Choroid plexus epithelial cell (primary cell): ENCODE measurements around the gene GOLT1A.
A peak's percentile ranks its signal among the peaks of the same experiment; 100 is the strongest.

Experiments used
- DNase-seq: peaks from one replicate; pipeline ENCODE4 v3.0.0-alpha.2; 2010; ENCODE audit warnings: low read depth
- H3K4me3 ChIP-seq: 2 replicates; pipeline ENCODE4 v1.5.1; 2011; ENCODE audit warnings: low read depth, mild to moderate bottlenecking, control low read depth, low read length, moderate library complexity
- TF ChIP-seq, protein P1 (sequence below): conservative IDR thresholded peaks from 2 replicates; pipeline ENCODE4 v1.5.1; 2011; ENCODE audit warnings: low read depth, mild to moderate bottlenecking, control low read depth, inconsistent platforms, low read length, moderate library complexity

GOLT1A gene

DNA sequence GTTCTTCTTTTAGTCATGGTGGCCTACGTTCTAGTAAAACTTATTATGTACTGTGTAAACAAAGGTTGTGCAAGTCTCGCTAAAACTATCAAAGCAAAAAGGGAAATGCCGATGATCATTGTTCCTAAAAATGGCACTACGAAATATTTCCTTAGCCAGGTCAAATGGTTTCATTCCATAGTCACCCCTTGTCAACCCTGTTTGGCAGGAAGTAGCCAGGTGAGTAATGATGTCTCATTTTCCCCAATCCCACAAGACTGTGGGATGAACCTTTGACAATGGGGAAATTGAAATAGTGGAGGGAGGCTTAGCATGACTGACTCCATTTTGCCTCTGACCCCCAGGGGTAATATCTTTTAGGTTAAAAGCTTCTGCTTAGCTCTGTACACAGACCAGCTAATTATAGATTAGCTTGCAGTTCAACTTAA lies 42.0 kb downstream of the GOLT1A start:
- TF ChIP-seq, protein P1, sequence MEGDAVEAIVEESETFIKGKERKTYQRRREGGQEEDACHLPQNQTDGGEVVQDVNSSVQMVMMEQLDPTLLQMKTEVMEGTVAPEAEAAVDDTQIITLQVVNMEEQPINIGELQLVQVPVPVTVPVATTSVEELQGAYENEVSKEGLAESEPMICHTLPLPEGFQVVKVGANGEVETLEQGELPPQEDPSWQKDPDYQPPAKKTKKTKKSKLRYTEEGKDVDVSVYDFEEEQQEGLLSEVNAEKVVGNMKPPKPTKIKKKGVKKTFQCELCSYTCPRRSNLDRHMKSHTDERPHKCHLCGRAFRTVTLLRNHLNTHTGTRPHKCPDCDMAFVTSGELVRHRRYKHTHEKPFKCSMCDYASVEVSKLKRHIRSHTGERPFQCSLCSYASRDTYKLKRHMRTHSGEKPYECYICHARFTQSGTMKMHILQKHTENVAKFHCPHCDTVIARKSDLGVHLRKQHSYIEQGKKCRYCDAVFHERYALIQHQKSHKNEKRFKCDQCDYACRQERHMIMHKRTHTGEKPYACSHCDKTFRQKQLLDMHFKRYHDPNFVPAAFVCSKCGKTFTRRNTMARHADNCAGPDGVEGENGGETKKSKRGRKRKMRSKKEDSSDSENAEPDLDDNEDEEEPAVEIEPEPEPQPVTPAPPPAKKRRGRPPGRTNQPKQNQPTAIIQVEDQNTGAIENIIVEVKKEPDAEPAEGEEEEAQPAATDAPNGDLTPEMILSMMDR, result no peak
- peak; percentile 34 for DNase-seq
- H3K4me3 ChIP-seq, result no peak overlapping the region

DNA sequence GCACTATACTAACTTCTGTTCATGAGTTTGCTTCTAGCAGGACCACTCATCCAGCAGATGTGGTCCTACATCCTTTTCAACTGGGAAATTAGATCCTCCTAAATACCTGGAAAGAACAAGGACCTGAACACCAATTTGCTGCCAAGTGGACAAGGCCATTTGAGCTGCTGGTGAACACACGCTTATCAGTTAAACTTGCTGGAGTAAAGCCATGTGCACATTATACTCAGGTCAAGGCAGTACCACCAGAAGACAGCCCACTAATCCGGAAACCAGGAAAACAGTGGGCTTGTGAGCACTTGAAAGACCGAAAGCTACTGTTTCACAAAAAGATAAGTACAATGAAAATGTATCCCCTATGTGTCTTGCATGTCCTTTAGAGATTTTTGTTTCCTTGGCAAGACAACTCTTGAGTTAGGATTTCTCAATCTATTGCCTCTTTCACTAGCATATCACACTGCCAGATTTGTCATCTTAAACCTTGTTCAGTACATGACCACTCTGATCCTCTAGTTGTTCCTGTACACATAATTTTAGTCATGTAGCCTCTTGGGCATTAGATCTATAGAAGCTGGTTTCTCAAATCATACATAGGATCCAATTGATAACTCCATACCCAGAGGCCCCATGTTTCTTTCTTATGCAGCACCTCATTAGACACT lies 43.2 kb downstream of the GOLT1A start:
- no peak overlapping the region for H3K4me3 ChIP-seq
- TF ChIP-seq, protein P1, result no peak
- no peak for DNase-seq

DNA sequence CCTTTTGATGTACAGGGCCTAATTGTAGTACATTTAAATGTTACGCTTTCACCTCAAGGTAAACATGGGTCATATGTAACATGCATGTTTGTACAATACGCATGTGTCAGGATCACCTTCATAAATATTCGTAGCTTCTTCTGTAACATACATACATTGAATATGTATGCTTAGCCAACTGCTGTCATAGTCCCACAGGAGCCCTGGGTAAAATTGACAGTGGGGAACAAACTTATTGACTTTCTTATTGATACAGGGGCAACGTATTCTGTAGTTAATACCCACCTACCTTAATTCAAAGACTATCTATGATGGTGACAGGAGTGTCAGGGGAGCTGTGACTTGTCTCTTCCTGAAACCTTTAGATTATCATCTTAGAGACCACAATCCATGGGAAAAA lies 43.9 kb downstream of the GOLT1A start:
- no peak overlapping the region for H3K4me3 ChIP-seq
- TF ChIP-seq, protein P1, result no peak
- no peak for DNase-seq

DNA sequence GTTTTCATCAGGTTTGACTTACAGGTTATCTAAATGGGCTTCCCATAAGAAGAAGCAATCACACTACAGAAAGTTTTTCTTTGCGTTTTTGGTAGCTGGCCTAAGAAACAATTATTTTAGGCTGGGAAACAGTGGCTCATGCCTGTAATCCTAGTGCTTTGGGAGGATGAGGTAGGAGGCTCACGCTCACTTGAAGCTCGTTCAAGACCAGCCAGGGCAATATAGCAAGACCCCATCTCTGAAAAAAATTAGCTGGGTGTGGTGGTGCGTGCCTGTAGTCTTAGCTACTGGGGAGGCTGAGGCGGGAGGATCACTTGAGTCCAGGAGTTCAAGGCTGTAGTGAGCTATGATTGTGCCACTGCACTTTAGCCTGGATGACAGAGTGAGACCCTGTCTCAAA lies 46.1 kb downstream of the GOLT1A start:
- TF ChIP-seq, protein P1, result no peak
- H3K4me3 ChIP-seq, result no peak overlapping the region

DNA sequence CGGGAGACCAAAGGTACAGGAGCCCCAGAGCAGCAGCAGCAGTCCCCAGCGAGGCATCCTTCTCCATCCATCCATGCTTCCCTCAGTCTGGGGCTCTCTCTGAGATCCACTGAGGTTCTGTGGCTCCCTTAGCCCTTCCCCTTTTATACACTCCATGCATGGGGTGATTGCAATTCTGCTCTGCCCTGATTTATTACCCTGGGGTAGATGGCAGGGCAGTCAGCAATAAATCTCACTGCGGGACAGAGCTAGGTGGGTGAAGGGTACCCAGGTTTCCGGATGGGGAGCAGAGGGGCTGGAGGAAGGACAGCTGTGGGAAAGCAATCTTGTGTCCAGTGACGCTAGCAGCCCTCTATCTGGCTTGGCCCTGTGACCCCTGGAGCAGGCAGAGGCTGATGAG lies 47.6 kb downstream of the GOLT1A start, which contains the start of gene REN:
REN (minus strand) TSS at position 119 of the 400 bp plus-strand sequence; CDS start at position 75, 44 bp downstream.
- H3K4me3 ChIP-seq, result no peak within 1 kb of the TSS
- TF ChIP-seq, protein P1, result no peak
- no peak for DNase-seq

More for the DNA sequence above, 46.1 kb downstream of the GOLT1A start:
- DNase-seq, result no peak

DNA sequence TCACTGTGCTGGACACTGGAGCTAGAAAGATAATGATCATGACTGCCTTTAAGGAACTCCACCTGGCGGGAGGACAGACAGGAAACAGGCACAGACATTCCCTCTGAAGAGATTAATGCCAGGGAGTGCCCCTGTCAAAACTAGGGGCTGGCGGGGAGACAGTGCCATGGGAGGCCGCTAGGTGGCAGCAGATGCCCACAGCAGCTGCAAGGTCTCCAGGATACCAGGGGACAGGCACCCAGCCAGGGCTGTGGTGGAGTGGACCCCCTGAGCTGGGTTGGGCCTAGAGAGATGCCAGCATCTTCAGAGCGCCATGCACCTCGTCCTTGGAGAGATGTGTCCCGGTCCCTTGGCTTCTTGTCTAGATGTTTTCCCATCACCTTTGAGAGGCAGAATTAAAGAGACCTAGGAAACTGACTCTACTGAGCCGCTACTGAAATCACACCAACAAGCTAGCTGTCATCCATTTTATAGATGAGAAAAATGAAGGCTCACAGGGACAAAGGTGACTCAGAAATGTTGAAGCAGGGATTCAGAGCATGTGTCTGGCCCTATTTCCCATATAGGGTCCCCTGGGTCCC lies 51.2 kb downstream of the GOLT1A start:
- no peak overlapping the region for H3K4me3 ChIP-seq
- TF ChIP-seq, protein P1, result peak; percentile 99
- DNase-seq, result peak; percentile 71
